Femur (tissue), 1 donor: Measurements from ENCODE around the gene GCH1.

Source experiments
- DNase-seq: peaks from one replicate; pipeline ENCODE4 v3.0.0-alpha.2; 2017

The GCH1 gene

DNA sequence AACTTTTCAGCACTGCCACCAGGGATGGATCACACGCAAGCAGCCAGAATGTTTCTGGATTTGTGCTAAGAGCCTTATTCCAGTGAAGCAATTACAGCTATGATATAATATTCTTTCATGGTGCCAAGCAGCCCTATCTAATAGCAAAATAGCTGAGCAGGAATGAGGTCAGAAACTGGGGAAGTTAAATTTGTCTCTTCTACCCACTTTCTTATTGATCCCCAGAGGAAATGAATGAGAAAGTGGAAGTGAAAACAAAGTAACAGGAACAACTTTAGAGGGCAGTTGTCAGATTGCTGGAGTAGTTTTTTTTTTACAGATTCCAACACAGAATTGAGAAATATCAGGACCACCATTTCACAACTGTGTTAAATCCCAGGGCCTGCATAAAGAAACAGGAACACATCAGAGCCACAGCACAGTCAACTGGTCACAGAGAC lies 44.8 kb downstream of the GCH1 start:
- DNase-seq, result no peak

DNA sequence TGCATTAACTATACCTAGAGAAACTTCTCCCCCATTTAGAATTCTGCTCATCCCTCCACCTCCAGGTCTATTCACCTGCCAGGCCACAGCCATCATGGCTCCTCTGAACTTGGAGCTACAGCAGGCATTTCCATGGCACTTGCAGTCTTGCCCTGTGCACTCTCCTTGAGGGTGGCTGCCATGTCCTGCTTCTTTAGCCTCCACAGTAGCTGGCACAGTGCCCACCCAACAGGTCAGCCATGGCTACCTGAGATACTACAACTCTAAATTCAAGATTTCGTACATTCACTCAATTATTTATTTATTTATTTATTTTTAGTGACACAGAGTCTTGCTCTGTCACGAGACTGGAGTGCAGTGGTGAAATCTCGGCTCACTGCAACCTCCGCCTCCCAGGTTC lies 46.5 kb downstream of the GCH1 start:
- no peak for DNase-seq

- DNase-seq, result no peak
These were observed 48.4 kb downstream of the GCH1 start for GRCh38 chr14:54854181-54854580.

GRCh38 chr14:54853339-54853738 lies 49.3 kb downstream of the GCH1 start:
- no peak for DNase-seq

DNA sequence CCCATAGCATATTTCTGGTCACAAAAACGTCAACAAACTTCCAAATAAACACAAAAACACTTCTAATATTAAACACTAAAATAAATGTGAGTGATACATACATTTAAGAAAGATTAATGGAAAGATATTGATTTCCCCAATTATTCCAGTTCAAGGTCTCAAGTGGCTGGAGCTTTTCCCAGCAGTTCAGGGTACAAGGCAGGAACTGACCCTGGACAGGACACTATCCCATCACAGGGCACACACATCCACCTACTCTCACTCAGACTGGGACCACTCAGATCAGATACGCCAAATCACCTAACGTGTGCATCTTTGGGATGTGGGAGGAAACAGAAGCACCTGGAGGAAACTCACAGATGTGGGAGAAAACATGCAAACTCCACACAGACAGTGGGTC lies 50.4 kb downstream of the GCH1 start:
- no peak for DNase-seq

- DNase-seq, result no peak
These were observed 53.7 kb downstream of the GCH1 start for GRCh38 chr14:54848910-54849309.

DNA sequence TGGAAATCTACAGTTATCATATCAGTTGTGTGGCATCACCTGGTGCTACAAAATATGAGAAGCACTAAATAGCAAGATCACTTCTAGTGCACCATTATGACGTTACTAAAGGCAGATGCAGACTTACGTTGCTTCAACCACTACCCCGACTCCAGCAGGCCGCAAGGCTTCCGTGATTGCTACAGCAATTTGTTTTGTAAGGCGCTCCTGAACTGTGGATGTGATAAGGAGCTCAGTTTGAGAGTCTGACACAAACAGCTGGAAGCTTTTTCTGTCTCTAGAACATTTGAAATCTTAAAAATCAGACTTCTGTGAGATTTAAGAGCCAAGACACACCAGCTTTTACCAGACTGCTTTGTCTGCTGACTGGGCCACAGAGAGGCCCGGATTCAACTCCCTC lies 57.0 kb downstream of the GCH1 start:
- no peak for DNase-seq

DNA sequence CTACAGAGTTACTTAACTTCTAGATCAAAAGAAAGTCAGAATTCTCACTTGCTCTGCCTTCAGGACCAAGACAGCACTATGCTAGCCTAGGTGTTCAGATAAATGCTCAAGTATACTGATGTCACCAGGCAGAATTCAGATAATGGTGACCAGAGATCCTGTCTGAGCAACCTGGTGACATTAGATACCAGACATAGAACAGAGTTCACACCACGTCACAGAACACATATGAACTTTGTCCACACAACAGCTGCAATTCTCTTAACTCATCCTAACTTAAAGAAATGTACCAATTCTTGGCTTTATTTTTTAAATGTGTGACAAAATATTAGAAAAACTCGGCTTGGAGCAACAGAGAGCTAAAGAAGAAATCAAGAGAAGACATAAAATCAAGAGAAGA lies 58.1 kb downstream of the GCH1 start:
- DNase-seq, result no peak

DNA sequence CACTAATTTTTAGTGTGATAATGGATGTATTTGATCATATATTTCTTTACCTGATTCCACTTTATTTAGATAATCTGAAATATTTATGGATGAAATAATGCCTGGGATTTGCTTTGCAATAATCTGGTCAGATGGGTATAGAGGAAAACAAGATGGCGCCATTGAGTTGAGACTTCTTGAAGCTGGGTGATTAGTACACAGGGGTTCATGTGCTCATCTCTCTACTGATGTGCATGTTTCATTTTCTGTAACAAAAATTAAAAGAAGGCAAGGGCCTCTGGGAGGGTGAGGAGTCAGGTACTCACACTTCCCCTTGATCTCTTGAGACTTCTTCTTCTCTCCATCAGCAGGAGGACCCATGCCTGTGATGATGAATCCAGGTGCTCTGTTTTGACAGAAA lies 61.8 kb downstream of the GCH1 start:
- DNase-seq, result no peak

GRCh38 chr14:54840336-54840735 lies 62.3 kb downstream of the GCH1 start:
- DNase-seq, result peak; percentile 38

GRCh38 chr14:54839701-54840119 lies 62.9 kb downstream of the GCH1 start:
- peak; percentile 47 for DNase-seq

- DNase-seq, result no peak
These were observed 63.6 kb downstream of the GCH1 start for GRCh38 chr14:54838931-54839512.

GRCh38 chr14:54837508-54838149 lies 65.0 kb downstream of the GCH1 start:
- no peak for DNase-seq

- no peak for DNase-seq
These were observed 66.4 kb downstream of the GCH1 start for GRCh38 chr14:54836231-54836630.

DNA sequence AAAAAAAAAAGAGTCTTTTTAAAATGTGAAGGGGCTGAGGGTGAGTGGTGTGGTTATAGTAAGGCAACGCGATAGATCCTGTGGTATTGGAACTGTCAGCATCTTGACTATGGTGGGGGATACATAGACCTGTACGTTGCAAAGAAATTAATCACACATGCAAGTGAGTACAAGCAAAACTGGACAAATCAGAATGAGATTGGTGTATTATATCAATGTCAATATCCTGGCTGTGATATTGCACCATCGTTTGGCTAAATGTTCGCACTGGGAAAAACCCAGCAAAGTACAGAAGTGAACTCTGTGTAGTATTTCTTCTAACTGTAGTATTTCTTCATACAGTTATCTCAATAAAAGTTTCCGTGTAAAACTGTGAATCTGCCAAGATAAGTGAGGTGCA lies 67.9 kb downstream of the GCH1 start:
- no peak for DNase-seq

GRCh38 chr14:54834081-54834480 lies 68.5 kb downstream of the GCH1 start:
- DNase-seq, result no peak

DNA sequence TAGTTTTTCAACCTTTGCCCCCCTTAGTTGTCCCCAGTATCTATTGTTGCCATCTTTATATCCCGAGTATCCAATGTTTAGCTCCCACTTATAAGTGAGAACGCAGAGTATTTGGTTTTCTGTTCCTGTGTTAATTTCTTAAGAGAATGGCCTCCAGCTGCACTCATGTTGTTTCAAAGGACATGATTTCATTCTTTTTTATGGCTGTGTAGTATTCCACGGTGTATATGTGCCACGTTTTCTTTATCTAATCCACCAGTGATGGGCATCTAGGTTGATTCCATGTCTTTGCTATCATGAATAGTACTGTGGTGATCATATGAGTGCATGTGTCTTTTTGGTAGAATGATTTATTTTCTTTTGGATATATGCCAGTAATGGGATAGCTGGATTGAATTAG lies 72.0 kb downstream of the GCH1 start:
- no peak for DNase-seq

GRCh38 chr14:54829486-54830224 lies 73.0 kb downstream of the GCH1 start:
- no peak for DNase-seq

- no peak for DNase-seq
These were observed 74.6 kb downstream of the GCH1 start for GRCh38 chr14:54828037-54828436.

DNA sequence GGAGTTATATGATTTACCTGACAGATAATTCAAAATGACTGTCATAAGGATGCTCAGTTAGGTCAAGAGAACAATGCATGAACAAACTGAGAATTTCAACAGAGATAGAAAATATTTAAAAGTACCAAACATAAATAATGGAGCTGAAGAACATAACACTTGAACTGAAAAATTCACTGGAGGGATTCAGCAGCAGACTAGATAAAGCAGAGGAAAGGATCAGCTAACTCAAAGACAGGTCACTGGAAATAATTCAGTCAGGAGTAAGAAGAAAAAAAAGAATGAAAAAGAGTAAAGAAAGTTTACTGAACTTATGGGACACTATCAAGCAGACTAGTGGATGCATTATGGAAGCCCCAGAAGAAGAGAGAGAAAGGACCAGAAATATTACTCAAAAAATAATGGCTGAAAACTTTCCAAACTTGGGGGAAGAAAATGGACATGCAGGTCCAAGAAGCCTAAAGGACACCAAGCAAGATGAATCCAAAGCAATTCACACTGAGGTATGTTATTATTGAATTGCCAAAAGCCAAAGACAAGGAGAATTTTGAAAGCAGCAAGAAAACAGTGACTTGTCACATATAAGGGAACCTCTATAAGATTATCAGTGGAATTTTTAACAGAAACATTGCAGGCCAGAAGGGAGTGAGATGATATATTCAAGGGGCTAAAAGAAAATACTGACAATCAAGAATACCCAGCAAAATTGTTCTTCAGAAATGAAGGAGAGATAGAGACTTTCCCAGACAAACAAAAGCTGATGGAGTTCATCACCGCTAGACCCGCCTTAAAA lies 78.7 kb downstream of the GCH1 start:
- DNase-seq, result no peak

DNA sequence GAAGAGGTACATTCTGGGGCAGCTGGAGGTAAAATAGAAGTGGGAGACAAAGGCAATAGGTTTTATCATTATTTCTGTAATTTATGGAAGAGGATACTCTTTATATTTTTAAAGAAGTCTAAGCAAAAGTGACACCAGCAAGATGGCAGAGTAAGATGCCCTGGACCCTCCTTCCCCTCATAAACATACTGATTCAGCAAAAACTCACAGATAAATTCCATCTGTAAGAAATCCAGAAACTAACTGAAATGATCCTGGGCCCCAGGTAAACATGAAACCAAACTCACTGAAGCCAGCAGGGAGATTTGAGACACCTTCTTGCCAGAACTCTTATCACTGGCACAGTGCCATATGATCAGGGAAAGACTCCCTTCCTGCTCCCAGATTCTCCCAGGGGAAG lies 79.9 kb downstream of the GCH1 start:
- DNase-seq, result no peak

GRCh38 chr14:54818201-54819133 lies 84.2 kb downstream of the GCH1 start:
- DNase-seq, result no peak
